OCI-LY7 (cell line): ENCODE results near the gene NACA2. TPM values are rescaled to one million over a fixed set of nuclear protein-coding genes. Genes with fewer than 3 reads are reported as not detected.
A peak's percentile ranks its signal among the peaks of the same experiment; 100 is the strongest.
"Not testable (repeated sequence)": the region's sequence is repeated elsewhere in the genome, so short reads cannot be mapped to it uniquely, and the experiment has no call there.

Experiments
- BruUV-seq: library from RNA; stranded (reverse); fragments of 400-500 nt; replicated peaks from 2 replicates; lab custom pipeline; 2021; lab: Mats Ljungman, UMichigan
- CTCF ChIA-PET: fragments of 300-600 bp; sonication (Branson Sonifier 250); formaldehyde crosslinking; loops from one replicate; lab custom pipeline; 2022; ENCODE audit warnings: antibody characterized with exemption; ENCODE audit not compliant: unreplicated experiment; lab: Charles Lee
- POLR2A ChIA-PET: fragments of 300-600 bp; sonication (Branson Sonifier 250); formaldehyde crosslinking; loops from one replicate; lab custom pipeline; 2022; ENCODE audit warnings: antibody characterized with exemption; lab: Charles Lee
- DNase-seq: peaks from one replicate; pipeline ENCODE4 v3.0.0-alpha.2; 2015; ENCODE audit warnings: low spot score
- H2AFZ ChIP-seq: fragments of 200-600 bp; sonication (generic), shearing (Covaris generic); 2 replicates; pipeline ENCODE4 v1.6.1; 2014; ENCODE audit warnings: mild to moderate bottlenecking, antibody characterized with exemption, low read length, moderate library complexity
- H3K27ac ChIP-seq: fragments of 200-600 bp; sonication (generic); 2 replicates; pipeline ENCODE4 v1.5.1; 2014; ENCODE audit warnings: mixed run types, low read depth, mild to moderate bottlenecking, moderate library complexity, low read length, inconsistent platforms; ENCODE audit not compliant: poor library complexity, severe bottlenecking
- H3K36me3 ChIP-seq: fragments of 200-600 bp; sonication (generic); 2 replicates; pipeline ENCODE4 v1.6.1; 2014; ENCODE audit warnings: mild to moderate bottlenecking, antibody characterized with exemption, low read length, moderate library complexity, mixed read lengths; ENCODE audit not compliant: insufficient read depth
- H3K4me1 ChIP-seq: fragments of 200-600 bp; sonication (generic); 2 replicates; pipeline ENCODE4 v1.5.1; 2014; ENCODE audit warnings: mild to moderate bottlenecking, low read length; ENCODE audit not compliant: insufficient read depth, poor library complexity, severe bottlenecking
- H3K4me2 ChIP-seq: fragments of 200-600 bp; sonication (generic); 2 replicates; pipeline ENCODE4 v1.6.1; 2014; ENCODE audit warnings: mild to moderate bottlenecking, low read length
- H3K4me3 ChIP-seq: fragments of 200-600 bp; sonication (generic); 2 replicates; pipeline ENCODE4 v1.5.1; 2014; ENCODE audit warnings: mild to moderate bottlenecking, low read depth, low read length; ENCODE audit not compliant: poor library complexity, severe bottlenecking
- H3K79me2 ChIP-seq: fragments of 200-600 bp; sonication (generic); 2 replicates; pipeline ENCODE4 v1.6.1; 2016; ENCODE audit warnings: low read depth, mild to moderate bottlenecking, low read length, moderate library complexity, mixed read lengths; ENCODE audit not compliant: insufficient read depth
- H3K9me2 ChIP-seq: fragments of 200-600 bp; sonication (generic); 2 replicates; pipeline ENCODE4 v1.6.1; 2016; ENCODE audit warnings: mild to moderate bottlenecking, low read length, mixed read lengths; ENCODE audit not compliant: insufficient read depth
- H3K9me3 ChIP-seq: fragments of 200-600 bp; sonication (generic); 2 replicates; pipeline ENCODE4 v1.6.1; 2014; ENCODE audit warnings: mild to moderate bottlenecking, mixed run types, low read length, mixed read lengths
- H4K20me1 ChIP-seq: fragments of 200-600 bp; sonication (generic); 2 replicates; pipeline ENCODE4 v1.6.1; 2014; ENCODE audit warnings: mild to moderate bottlenecking, antibody characterized with exemption, low read length, moderate library complexity, mixed read lengths; ENCODE audit not compliant: insufficient read depth
- EZH2phosphoT487 ChIP-seq: fragments of 200-600 bp; sonication (generic); IDR thresholded peaks from 2 replicates; pipeline ENCODE4 v1.6.1; 2018; ENCODE audit warnings: low read depth, borderline replicate concordance, mild to moderate bottlenecking, mixed run types, antibody characterized with exemption, low read length, moderate library complexity, mixed read lengths
- intact Hi-C: fragments of 100-400 bp; cut with micrococcal nuclease; formaldehyde crosslinking; loops from one replicate; pipeline ENCODE4 v1.10.0; 2022; ENCODE audit not compliant: unreplicated experiment
- total RNA-seq, 2 experiments: library from RNA; depleted of rRNA in 1 of 2; stranded (reverse); fragments of >200 nt in 1 of 2; shearing (Covaris generic) in 1 of 2; gene quantifications; 2 replicates each; pipeline ENCODE4 v1.2.3, GENCODE V29; 2014 to 2022
- TF ChIP-seq, protein P1 (sequence below): fragments of 200-600 bp; sonication (generic); conservative IDR thresholded peaks from 2 replicates; pipeline ENCODE4 v1.5.1; 2014; ENCODE audit warnings: mild to moderate bottlenecking, antibody characterized with exemption, low read length, moderate library complexity, mixed read lengths

NACA2 gene
- total RNA-seq, 2 experiments from 2014 or later: not detected

DNA sequence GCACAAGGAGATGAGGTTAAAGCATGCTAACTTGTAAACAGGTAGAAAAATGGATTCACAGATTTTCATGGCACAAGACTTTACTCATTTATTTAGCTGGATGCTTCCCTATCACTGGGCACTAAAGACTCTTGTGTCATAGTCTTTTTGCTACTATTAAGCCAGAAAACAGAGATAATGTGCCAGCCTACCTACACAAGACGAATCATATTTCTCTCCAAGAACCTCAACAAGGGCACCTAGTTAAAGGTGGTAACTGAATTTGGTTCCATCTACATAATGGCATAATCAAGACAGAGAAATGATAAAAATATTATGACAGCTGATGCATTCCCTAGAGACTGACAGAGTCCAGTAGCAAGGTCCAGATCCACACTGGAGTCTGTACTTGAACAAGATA is 3.8 kb downstream of the NACA2 start:
- ChIA-PET CTCF (no interaction called here), POLR2A (interaction anchor here (1.0 to 1.6 kb wide), 2 partner anchors 14 to 158 kb away, joined by 3 to 5 read pairs; no protein-coding TSS in a partner anchor)
- no peak overlapping the region for H3K27ac ChIP-seq
- TF ChIP-seq, protein P1, sequence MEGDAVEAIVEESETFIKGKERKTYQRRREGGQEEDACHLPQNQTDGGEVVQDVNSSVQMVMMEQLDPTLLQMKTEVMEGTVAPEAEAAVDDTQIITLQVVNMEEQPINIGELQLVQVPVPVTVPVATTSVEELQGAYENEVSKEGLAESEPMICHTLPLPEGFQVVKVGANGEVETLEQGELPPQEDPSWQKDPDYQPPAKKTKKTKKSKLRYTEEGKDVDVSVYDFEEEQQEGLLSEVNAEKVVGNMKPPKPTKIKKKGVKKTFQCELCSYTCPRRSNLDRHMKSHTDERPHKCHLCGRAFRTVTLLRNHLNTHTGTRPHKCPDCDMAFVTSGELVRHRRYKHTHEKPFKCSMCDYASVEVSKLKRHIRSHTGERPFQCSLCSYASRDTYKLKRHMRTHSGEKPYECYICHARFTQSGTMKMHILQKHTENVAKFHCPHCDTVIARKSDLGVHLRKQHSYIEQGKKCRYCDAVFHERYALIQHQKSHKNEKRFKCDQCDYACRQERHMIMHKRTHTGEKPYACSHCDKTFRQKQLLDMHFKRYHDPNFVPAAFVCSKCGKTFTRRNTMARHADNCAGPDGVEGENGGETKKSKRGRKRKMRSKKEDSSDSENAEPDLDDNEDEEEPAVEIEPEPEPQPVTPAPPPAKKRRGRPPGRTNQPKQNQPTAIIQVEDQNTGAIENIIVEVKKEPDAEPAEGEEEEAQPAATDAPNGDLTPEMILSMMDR: no peak
- TF ChIP-seq EZH2phosphoT487: no peak
- H3K36me3 ChIP-seq: no peaks in the 10 kb centered on the region
- no peaks in the 10 kb centered on the region for H3K79me2 ChIP-seq
- H3K9me2 ChIP-seq: no peaks in the 10 kb centered on the region
- BruUV-seq: no TSS peak
- peaks cover 12% of the 10 kb centered on the region for H3K4me1 ChIP-seq
- DNase-seq: no peak
- H2AFZ ChIP-seq: 0 out of 2 replicates have a peak overlapping the region, but pooled peaks have one; percentile 57
- no peaks in the 10 kb centered on the region for H3K9me3 ChIP-seq
- H3K4me2 ChIP-seq: no peak overlapping the region
- no peak overlapping the region for H3K4me3 ChIP-seq
- intact Hi-C loops: no loop called here
- H4K20me1 ChIP-seq: no peaks in the 10 kb centered on the region

DNA sequence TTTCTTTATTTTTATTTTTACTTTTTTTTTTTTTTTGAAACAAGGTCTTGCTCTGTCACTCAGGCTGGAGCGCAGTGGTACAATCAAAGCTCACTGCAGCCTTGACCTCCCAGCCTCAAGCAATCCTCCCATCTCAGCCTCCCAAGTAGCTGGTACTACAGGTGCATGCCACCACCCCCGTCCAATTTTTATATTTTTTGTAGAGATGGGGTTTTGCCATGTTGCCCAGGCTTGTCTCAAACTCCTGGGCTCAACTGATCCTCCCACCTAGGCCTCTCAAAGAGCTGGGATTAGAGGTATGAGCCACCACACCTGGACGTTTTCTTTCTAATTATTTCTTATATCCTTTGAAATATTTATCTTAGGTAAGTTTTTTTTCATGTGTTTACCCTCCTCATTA is 4.4 kb downstream of the NACA2 start:
- CTCF ChIA-PET, H3K36me3 ChIP-seq, H3K9me2 ChIP-seq, intact Hi-C loops, DNase-seq, H3K4me2 ChIP-seq, H2AFZ ChIP-seq, BruUV-seq, H4K20me1 ChIP-seq, H3K4me3 ChIP-seq, H3K79me2 ChIP-seq, H3K27ac ChIP-seq, H3K9me3 ChIP-seq: not testable (repeated sequence)
- H3K4me1 ChIP-seq: peaks cover 12% of the 10 kb centered on the region
- POLR2A ChIA-PET: interaction anchor here (0.7 to 1.6 kb wide), 3 partner anchors 14 to 158 kb away, joined by 3 to 5 read pairs (median 3); no protein-coding TSS in a partner anchor

DNA sequence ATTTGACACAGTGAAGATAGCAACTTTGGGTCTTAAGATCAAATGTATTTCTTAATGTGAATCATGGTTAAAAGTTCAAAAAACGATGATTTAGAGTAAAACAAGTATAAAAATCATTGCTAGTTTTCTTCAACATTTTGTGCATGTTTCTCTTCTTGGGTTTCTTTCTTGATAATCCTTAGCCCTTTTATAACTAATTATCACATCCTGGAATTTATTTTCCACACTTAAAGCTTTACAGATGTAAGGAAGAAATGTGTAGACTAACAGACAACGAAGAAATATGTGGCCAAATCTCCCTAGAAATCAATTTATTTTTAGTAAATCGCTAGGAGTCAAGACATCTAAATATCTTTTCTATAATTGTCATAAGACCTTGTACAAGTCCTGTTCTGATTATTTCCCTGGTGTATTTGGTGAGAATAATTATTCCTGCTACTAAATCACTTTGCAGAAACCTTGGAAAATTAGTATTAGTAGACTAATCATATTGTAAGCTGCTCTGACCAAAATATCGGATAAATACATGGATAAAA is 4.9 kb downstream of the NACA2 start:
- H3K27ac ChIP-seq: no peak overlapping the region
- DNase-seq: no peak
- no TSS peak for BruUV-seq
- no peak overlapping the region for H2AFZ ChIP-seq
- CTCF ChIA-PET: no interaction called here
- H3K36me3 ChIP-seq: no peaks in the 10 kb centered on the region
- no peak for TF ChIP-seq EZH2phosphoT487
- TF ChIP-seq, protein P1: no peak
- H3K9me3 ChIP-seq: no peaks in the 10 kb centered on the region
- H3K9me2 ChIP-seq: no peaks in the 10 kb centered on the region
- no peak overlapping the region for H3K4me3 ChIP-seq
- no peaks in the 10 kb centered on the region for H4K20me1 ChIP-seq
- POLR2A ChIA-PET: interaction anchor here (0.7 to 1.6 kb wide), 6 partner anchors 10 to 239 kb away, joined by 3 to 5 read pairs (median 4); no protein-coding TSS in a partner anchor
- peaks cover 12% of the 10 kb centered on the region for H3K4me1 ChIP-seq
- intact Hi-C loops: no loop called here
- H3K4me2 ChIP-seq: no peak overlapping the region
- no peaks in the 10 kb centered on the region for H3K79me2 ChIP-seq
